Adrenal gland (tissue), 12 donors: ENCODE measurements around the gene AAMDC. TPM values are rescaled to one million over a fixed set of nuclear protein-coding genes. Genes with fewer than 3 reads are reported as not detected.

Experiments
- DNase-seq, 7 donors: peaks; one replicate each; pipeline ENCODE4 v3.0.0-alpha.2; 2019 to 2020
- H3K27ac ChIP-seq, 5 donors: fragments of 200-600 bp; sonication (generic) in 4 of 5; 1 replicate in 3 of 5; 2 replicates in 2 of 5; pipeline versions ENCODE4 v1.5.1 to v1.8.0; 2016 to 2020; ENCODE audit warnings: mild to moderate bottlenecking in 1 of 5
- H3K27me3 ChIP-seq: fragments of 200-600 bp; 2 replicates; pipeline ENCODE4 v1.8.0; 2021
- H3K36me3 ChIP-seq, 2 donors: fragments of 200-600 bp; replicated peaks in 1 of 2; 1 replicate in 1 of 2; 2 replicates in 1 of 2; pipeline versions ENCODE4 v1.5.1 to v1.8.0; 2018 to 2022
- H3K4me1 ChIP-seq, 2 donors: fragments of 200-600 bp; replicated peaks in 1 of 2; 1 replicate in 1 of 2; 2 replicates in 1 of 2; pipeline versions ENCODE4 v1.5.1 to v1.8.0; 2018 to 2021
- H3K4me3 ChIP-seq, 4 donors: fragments of 200-600 bp; sonication (generic) in 3 of 4; one replicate each; pipeline ENCODE4 v1.5.1; 2016 to 2018
- H3K9me3 ChIP-seq, 3 donors: fragments of 200-600 bp; sonication (generic) in 1 of 3; replicated peaks in 1 of 3; 1 replicate in 2 of 3; 2 replicates in 1 of 3; pipeline versions ENCODE4 v1.5.1 to v1.8.0; 2016 to 2021
- POLR2A ChIP-seq, 2 donors: fragments of 450-650 bp; IDR thresholded peaks; one replicate each; pipeline ENCODE4 v1.6.1; 2017; ENCODE audit warnings: antibody characterized with exemption in 2 of 2, mild to moderate bottlenecking in 2 of 2, moderate library complexity in 1 of 2
- WGBS, 4 donors: extraction: QIAGEN DNeasy Blood & Tissue Kit in 2 of 4; methylation state at CpG; one replicate each; pipeline versions ENCODE4 v1.1.5 to v1.1.7; 2013 to 2017; 5-methylcytosine and 5-hydroxymethylcytosine counted together
- intact Hi-C, 2 donors: fragments of 100-400 bp; cut with DNase I; formaldehyde crosslinking; loops; one replicate each; pipeline versions ENCODE4 v1.14.1 to v1.15.0; 2022 to 2023
- polyA plus RNA-seq, 3 donors: library from polyadenylated mRNA; stranded (reverse); fragments of 200-250 nt in 2 of 3; fragments of 350-450 nt in 1 of 3; fragmentation: Illumina TruSeq in 1 of 3; extraction: RNeasy Lipid Tissue Mini Kit (QIAGEN cat#74804) in 1 of 3; gene quantifications; one replicate each; pipeline ENCODE4 v1.2.3, GENCODE V29; 2013 to 2014
- total RNA-seq, 9 donors: library from RNA; depleted of rRNA in 4 of 9; stranded (reverse); fragments of >200 nt in 4 of 9; fragments of 120-200 nt in 1 of 9; fragmentation: NEBNext Ultra II Directional in 1 of 9; extraction: Animal tissue kit (Norgen Biotek cat#: 25700) in 1 of 9; gene quantifications; one replicate each; pipeline versions ENCODE4 v1.1.0 to v1.2.4, GENCODE V29; 2013 to 2023
- TF ChIP-seq, protein P1 (sequence below), 6 experiments: fragments of 450-650 bp in 4 of 6; fragments of 200-600 bp in 2 of 6; sonication (generic) in 1 of 6; IDR thresholded peaks; 1 replicate in 5 of 6; 2 replicates in 1 of 6; pipeline versions ENCODE4 v1.5.1 to v1.8.0; 2016 to 2021; ENCODE audit warnings: antibody characterized with exemption in 6 of 6, mild to moderate bottlenecking in 2 of 6, moderate library complexity in 1 of 6
- donor health status: healthy with polysubstance abuse.
- donor health status: Bipolar disorder and iron deficiency.
- donor health status: DM: yes; HTN: yes; CAD: no.
- donor health status: DM: no; HTN: no; CAD: no.
- donor health status: DM: no; HTN: no; CAD: no.
- donor health status: DM: yes; HTN: yes; CAD: no.

Gene AAMDC
- total and polyA plus RNA-seq, 12 donors, result 85.6 to 581 (median 148) TPM

DNA sequence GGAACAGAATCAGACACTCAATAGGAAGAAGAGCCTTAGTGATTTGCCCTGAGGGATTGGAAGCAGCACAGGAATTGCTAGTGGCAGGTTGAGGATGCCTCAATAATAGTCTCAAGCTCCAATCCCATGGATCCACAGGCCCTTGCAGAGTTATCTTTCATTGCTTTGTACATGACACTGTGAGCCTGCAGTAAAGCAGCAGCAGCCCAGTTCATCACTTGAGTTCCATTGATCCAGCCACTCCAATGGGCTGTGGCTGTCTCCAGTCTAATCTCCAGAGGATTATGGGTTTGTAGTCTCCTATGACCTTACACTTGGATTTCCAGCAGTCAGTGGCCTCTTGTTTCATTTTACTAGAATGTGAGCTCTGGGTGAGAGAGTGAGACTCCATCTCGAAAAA lies 45.4 kb downstream of the AAMDC start:
- peak overlapping the region in 1 of 5 donors; percentile 29 for H3K27ac ChIP-seq

DNA sequence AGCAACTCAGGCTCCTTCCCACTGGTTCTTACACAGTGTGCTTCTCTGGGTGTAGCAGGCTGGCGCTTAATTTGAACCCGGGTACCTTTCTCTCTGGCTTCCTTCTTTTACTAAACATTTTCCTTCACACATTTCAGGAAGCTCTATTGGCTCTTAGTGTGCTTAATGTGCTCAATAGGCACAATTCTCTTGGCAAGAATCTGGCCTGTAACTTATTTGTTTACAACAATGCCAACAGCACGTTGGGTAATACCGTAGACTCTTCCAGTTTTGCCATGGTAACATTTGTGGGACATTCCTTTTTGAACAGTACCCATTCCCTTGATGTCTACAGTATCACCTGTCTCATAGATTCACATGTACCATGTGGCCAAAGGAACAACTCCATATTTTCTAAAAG lies 47.8 kb downstream of the AAMDC start:
- TF ChIP-seq POLR2A (IDR thresholded peaks at IDR 0.05), result no peak
- TF ChIP-seq, protein P1, sequence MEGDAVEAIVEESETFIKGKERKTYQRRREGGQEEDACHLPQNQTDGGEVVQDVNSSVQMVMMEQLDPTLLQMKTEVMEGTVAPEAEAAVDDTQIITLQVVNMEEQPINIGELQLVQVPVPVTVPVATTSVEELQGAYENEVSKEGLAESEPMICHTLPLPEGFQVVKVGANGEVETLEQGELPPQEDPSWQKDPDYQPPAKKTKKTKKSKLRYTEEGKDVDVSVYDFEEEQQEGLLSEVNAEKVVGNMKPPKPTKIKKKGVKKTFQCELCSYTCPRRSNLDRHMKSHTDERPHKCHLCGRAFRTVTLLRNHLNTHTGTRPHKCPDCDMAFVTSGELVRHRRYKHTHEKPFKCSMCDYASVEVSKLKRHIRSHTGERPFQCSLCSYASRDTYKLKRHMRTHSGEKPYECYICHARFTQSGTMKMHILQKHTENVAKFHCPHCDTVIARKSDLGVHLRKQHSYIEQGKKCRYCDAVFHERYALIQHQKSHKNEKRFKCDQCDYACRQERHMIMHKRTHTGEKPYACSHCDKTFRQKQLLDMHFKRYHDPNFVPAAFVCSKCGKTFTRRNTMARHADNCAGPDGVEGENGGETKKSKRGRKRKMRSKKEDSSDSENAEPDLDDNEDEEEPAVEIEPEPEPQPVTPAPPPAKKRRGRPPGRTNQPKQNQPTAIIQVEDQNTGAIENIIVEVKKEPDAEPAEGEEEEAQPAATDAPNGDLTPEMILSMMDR (IDR thresholded peaks at IDR 0.05), result no peak
- intact Hi-C loops, result no loop called here
- Histone ChIP-seq H3K36me3 (peaks cover 0 to 11% of the 10 kb centered on the region in 2 donors), H3K4me1 (peaks cover 0 to 10% of the 10 kb centered on the region in 2 donors), H3K4me3 (no peak overlapping the region), H3K27ac (no peak overlapping the region), H3K27me3 (no peaks in the 10 kb centered on the region), H3K9me3 (no peaks in the 10 kb centered on the region)
- WGBS, 4 donors, result 95 to 97% (median 96%) methylated on average over 4 of the region's 4 CpGs
- DNase-seq, result no peak

More for the DNA sequence above, 45.4 kb downstream of the AAMDC start:
- Histone ChIP-seq H3K9me3 (no peaks in the 10 kb centered on the region), H3K27me3 (no peaks in the 10 kb centered on the region), H3K36me3 (peaks cover 0 to 8% of the 10 kb centered on the region in 2 donors), H3K4me3 (no peak overlapping the region), H3K4me1 (peaks cover 0 to 14% of the 10 kb centered on the region in 2 donors)
- no peak for DNase-seq
- intact Hi-C loops, result no loop called here
- TF ChIP-seq, protein P1 (IDR thresholded peaks at IDR 0.05), result no peak
- no peak for TF ChIP-seq POLR2A (IDR thresholded peaks at IDR 0.05)
- 88 to 94% (median 91%) methylated on average over 1 of the region's 1 CpG for WGBS, 4 donors

DNA sequence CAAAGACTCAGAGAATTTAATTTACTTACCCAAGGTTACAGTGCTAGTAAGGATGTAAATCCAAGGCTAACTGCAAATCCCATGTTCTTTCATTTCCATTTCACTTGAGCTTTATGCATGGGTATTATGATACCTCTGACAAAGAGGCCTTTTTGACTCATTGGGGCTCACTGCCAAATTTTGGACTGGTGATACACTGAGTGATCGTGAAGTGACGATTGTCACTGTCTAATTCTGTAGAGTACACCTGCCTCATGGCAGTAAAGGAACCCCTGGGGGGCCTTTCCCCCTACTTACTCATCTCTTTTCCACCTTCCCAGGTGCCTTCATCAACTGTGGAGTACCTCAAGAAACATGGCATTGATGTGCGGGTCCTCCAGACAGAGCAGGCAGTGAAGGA lies 50.9 kb downstream of the AAMDC start:
- Histone ChIP-seq H3K27me3 (no peaks in the 10 kb centered on the region), H3K27ac (no peak overlapping the region), H3K9me3 (no peaks in the 10 kb centered on the region), H3K4me1 (no peaks in the 10 kb centered on the region), H3K36me3 (peaks cover 0 to 12% of the 10 kb centered on the region in 2 donors), H3K4me3 (no peak overlapping the region)
- intact Hi-C loops, result no loop called here
- DNase-seq, result peak in 2 of 7 donors; percentile 18 to 49
- WGBS, 4 donors, result 72 to 89% (median 78%) methylated on average over 2 to 3 of the region's 3 CpGs
- TF ChIP-seq POLR2A (IDR thresholded peaks at IDR 0.05), result no peak

DNA sequence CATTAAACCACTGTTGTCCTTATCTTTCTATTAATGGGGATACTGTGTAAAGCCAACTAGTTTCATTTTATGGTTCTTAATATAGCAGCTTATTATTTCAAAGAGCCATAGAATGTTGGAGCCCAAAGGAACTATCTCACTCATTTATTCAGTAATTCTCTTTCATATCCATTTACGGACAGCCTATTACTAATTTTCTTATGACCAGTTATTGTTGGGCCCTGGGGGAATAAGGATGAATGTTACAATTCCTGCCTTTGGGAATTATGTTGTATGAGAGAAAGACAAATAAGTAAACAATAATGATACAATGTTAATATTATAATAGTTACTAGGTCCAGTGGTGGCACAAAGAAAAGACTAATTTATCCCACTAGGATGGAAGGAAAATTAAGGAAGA lies 52.4 kb downstream of the AAMDC start:
- Histone ChIP-seq H3K4me3 (no peak overlapping the region), H3K36me3 (peaks cover 0 to 14% of the 10 kb centered on the region in 2 donors), H3K4me1 (peaks cover under 1 to 3% of the 10 kb centered on the region in 2 donors), H3K27me3 (no peaks in the 10 kb centered on the region), H3K9me3 (no peaks in the 10 kb centered on the region), H3K27ac (no peak overlapping the region)
- DNase-seq, result no peak
- 89 to 100% (median 95%) methylated on average over 1 of the region's 1 CpG for WGBS, 4 donors
- no peak for TF ChIP-seq POLR2A (IDR thresholded peaks at IDR 0.05)
- TF ChIP-seq, protein P1 (IDR thresholded peaks at IDR 0.05), result no peak
- intact Hi-C loops, result no loop called here

DNA sequence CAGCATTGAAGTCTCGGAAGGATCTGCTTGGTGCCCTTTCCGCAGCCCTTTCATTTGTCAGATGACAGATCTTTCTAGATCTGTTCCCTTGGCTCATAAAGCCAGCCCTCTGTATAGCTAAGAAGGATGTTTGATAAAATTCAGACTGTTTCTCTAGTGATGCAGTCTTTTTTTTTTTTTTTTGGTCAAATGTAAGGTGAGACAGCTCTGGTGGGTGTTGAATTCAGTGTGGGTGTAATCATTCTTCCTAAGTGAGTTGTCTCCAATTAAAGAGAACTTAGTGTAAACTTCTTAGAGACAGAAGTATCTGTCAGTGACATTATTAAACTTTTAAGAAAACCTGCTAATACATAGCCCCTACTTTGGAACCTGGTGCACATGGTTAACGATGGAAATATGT lies 53.3 kb downstream of the AAMDC start:
- 89 to 98% (median 93%) methylated on average over 3 of the region's 3 CpGs for WGBS, 4 donors
- Histone ChIP-seq H3K27me3 (no peaks in the 10 kb centered on the region), H3K36me3 (peaks cover 0 to 14% of the 10 kb centered on the region in 2 donors), H3K27ac (no peak overlapping the region), H3K9me3 (no peaks in the 10 kb centered on the region), H3K4me3 (no peak overlapping the region), H3K4me1 (peaks cover 6 to 12% of the 10 kb centered on the region in 2 donors)
- DNase-seq, result no peak
- intact Hi-C loops, result no loop called here
- TF ChIP-seq, protein P1 (IDR thresholded peaks at IDR 0.05), result no peak
- no peak for TF ChIP-seq POLR2A (IDR thresholded peaks at IDR 0.05)
